ENCODE results near the gene NDFIP2. TPM values are rescaled to one million over a fixed set of nuclear protein-coding genes. Genes with fewer than 3 reads are reported as not detected.

NDFIP2 gene
- total RNA-seq, 1 experiment from 2014 or later: 31.0 TPM

- H3K9me3 Mint-ChIP-seq: no peaks in the 10 kb centered on the region
- no CpG with 5 or more reads among the region's 1 CpG for WGBS (ENCODE audit: extremely low coverage, insufficient read length, low lambda C conversion rate)
These were observed 24.9 kb upstream of the NDFIP2 start for GRCh38 chr13:79456051-79456450.

More at GRCh38 chr13:79456051-79456450, 24.9 kb upstream of the NDFIP2 start:
- H2AFZ ChIP-seq (ENCODE audit: low read length): no peak overlapping the region
- no peak for DNase-seq
- no peak overlapping the region for H3K4ac ChIP-seq (ENCODE audit: low read depth, low read length)
- H3K23ac ChIP-seq (ENCODE audit: insufficient read length, low read depth, low read length): no peak overlapping the region
- no peaks in the 10 kb centered on the region for H3K27me3 ChIP-seq (ENCODE audit: insufficient read depth, low read length)
- no peak overlapping the region for H3K4me3 Mint-ChIP-seq
- no peak overlapping the region for H3K56ac ChIP-seq (ENCODE audit: insufficient read length, low read depth, low read length)
- H2BK20ac ChIP-seq (ENCODE audit: low read depth, low read length, poor library complexity, severe bottlenecking): no peak overlapping the region
- no peak overlapping the region for H3K9ac ChIP-seq (ENCODE audit: extremely low read depth, insufficient read length, low read length)
- H3K14ac ChIP-seq (ENCODE audit: insufficient read depth, low read length): no peak overlapping the region
- H3K18ac ChIP-seq (ENCODE audit: insufficient read length, low read depth, low read length): no peak overlapping the region
- no peaks in the 10 kb centered on the region for H3K23me2 ChIP-seq (ENCODE audit: insufficient read length, low read depth, low read length, poor library complexity, severe bottlenecking)
- no peak overlapping the region for H2AK5ac ChIP-seq (ENCODE audit: insufficient read length, low read length)
- H3K27me3 Mint-ChIP-seq (ENCODE audit: low read depth): no peaks in the 10 kb centered on the region
- no peak overlapping the region for H4K5ac ChIP-seq (ENCODE audit: insufficient read length, low read depth, low read length)
- H3K36me3 Mint-ChIP-seq (ENCODE audit: insufficient read depth in 1 of 3, low read depth in 3 of 3): no peaks in the 10 kb centered on the region
- H3K4me2 ChIP-seq (ENCODE audit: insufficient read depth, insufficient read length, low read length): no peak overlapping the region
- H4K20me1 ChIP-seq (ENCODE audit: control insufficient read depth, insufficient read depth, insufficient read length): no peaks in the 10 kb centered on the region
- H3K27ac ChIP-seq (ENCODE audit: insufficient read length, low read depth, low read length): no peak overlapping the region
- TF ChIP-seq CTCF (conservative IDR thresholded peaks at IDR 0.05): no peak
- no peak overlapping the region; a peak in 1 of 7 replicates for H3K27ac Mint-ChIP-seq
- H2BK5ac ChIP-seq (ENCODE audit: insufficient read length, low read length): no peak overlapping the region
- peaks cover 12 to 14% of the 10 kb centered on the region in 2 experiments for H3K4me1 Mint-ChIP-seq
- H2BK15ac ChIP-seq (ENCODE audit: low read depth, low read length): no peak overlapping the region
- no peaks in the 10 kb centered on the region; the same call in 1 of the 2 replicates for H3K4me1 ChIP-seq (ENCODE audit: insufficient read depth, low read length)
- H3K79me2 ChIP-seq (ENCODE audit: insufficient read depth, low read length): no peaks in the 10 kb centered on the region
- H3K9me3 ChIP-seq (ENCODE audit: control insufficient read depth, low read depth, low read length): no peaks in the 10 kb centered on the region
- H2BK12ac ChIP-seq (ENCODE audit: insufficient read length, low read depth, low read length): no peak overlapping the region
- no peak overlapping the region for H4K8ac ChIP-seq (replicated peaks; ENCODE audit: insufficient read length, low read depth, low read length)
- no peak overlapping the region for H4K91ac ChIP-seq (ENCODE audit: insufficient read length, low read depth, low read length)
- H3T11ph ChIP-seq (ENCODE audit: low read length): no peak overlapping the region
- H2BK120ac ChIP-seq (ENCODE audit: low read depth, low read length, poor library complexity, severe bottlenecking): no peak overlapping the region
- H3K79me1 ChIP-seq (ENCODE audit: insufficient read depth, low read depth, low read length, poor library complexity, severe bottlenecking): no peaks in the 10 kb centered on the region

All from H9 (cell line).